CD14-positive monocyte (primary cell): ENCODE measurements around the gene KCNA10. TPM values are rescaled to one million over a fixed set of nuclear protein-coding genes. Genes with fewer than 3 reads are reported as not detected.

ENCODE experiments used
- DNase-seq, 3 donors: peaks; one replicate each; pipeline ENCODE4 v3.0.0-alpha.2; 2011 to 2022
- H2AFZ ChIP-seq: 2 replicates; pipeline ENCODE4 v1.6.0; 2012; ENCODE audit warnings: mild to moderate bottlenecking, low read depth, low read length, inconsistent platforms; ENCODE audit not compliant: insufficient read depth, poor library complexity, severe bottlenecking
- H3K27ac ChIP-seq, 2 donors: 1 replicate in 1 of 2; 2 replicates in 1 of 2; pipeline ENCODE4 v1.5.1; 2012 to 2013; ENCODE audit warnings: low read length in 2 of 2, control low read depth in 1 of 2, inconsistent platforms in 1 of 2, low read depth in 1 of 2, mild to moderate bottlenecking in 1 of 2
- H3K27me3 ChIP-seq, 2 donors: one replicate each; pipeline versions ENCODE4 v1.6.0 to v1.6.1; 2011 to 2013; ENCODE audit warnings: low read length in 2 of 2; ENCODE audit not compliant: control insufficient read depth in 2 of 2, insufficient read depth in 2 of 2
- H3K36me3 ChIP-seq, 2 donors: replicated peaks in 1 of 2; 1 replicate in 1 of 2; 2 replicates in 1 of 2; pipeline versions ENCODE4 v1.5.1 to v1.6.1; 2012 to 2013; ENCODE audit warnings: low read length in 2 of 2, control low read depth in 1 of 2, inconsistent platforms in 1 of 2, mild to moderate bottlenecking in 1 of 2; ENCODE audit not compliant: insufficient read depth in 2 of 2, control insufficient read depth in 1 of 2
- H3K4me1 ChIP-seq, 2 donors: 1 replicate in 1 of 2; 2 replicates in 1 of 2; pipeline versions ENCODE4 v1.5.1 to v1.6.1; 2012 to 2013; ENCODE audit warnings: low read length in 2 of 2, control low read depth in 1 of 2, inconsistent platforms in 1 of 2, mild to moderate bottlenecking in 1 of 2, moderate library complexity in 1 of 2; ENCODE audit not compliant: insufficient read depth in 2 of 2, control insufficient read depth in 1 of 2
- H3K4me2 ChIP-seq: replicated peaks from 2 replicates; pipeline ENCODE3; 2012; ENCODE audit warnings: low read length, moderate library complexity, mild to moderate bottlenecking; ENCODE audit not compliant: poor library complexity, severe bottlenecking; ENCODE audit errors: extremely low read depth
- H3K4me3 ChIP-seq, 3 experiments: fragments of 200-600 bp in 1 of 3; sonication (generic) in 1 of 3; replicated peaks in 1 of 3; 1 replicate in 2 of 3; 2 replicates in 1 of 3; pipeline ENCODE4 v1.5.1; 2011 to 2013; ENCODE audit warnings: low read length in 3 of 3, mild to moderate bottlenecking in 3 of 3, control low read depth in 2 of 3, low read depth in 2 of 3, inconsistent platforms in 1 of 3, moderate library complexity in 1 of 3
- H3K79me2 ChIP-seq: 2 replicates; pipeline ENCODE4 v1.6.0; 2012; ENCODE audit warnings: mild to moderate bottlenecking, control low read depth, inconsistent platforms, low read length, moderate library complexity; ENCODE audit not compliant: insufficient read depth
- H3K9ac ChIP-seq: 2 replicates; pipeline ENCODE4 v1.6.0; 2017; ENCODE audit warnings: low read length, mild to moderate bottlenecking; ENCODE audit not compliant: insufficient read depth, poor library complexity, severe bottlenecking
- H3K9me3 ChIP-seq, 2 donors: replicated peaks in 1 of 2; 1 replicate in 1 of 2; 2 replicates in 1 of 2; pipeline versions ENCODE4 v1.5.1 to v1.6.1; 2012 to 2013; ENCODE audit warnings: low read length in 2 of 2, control low read depth in 1 of 2; ENCODE audit not compliant: control insufficient read depth in 1 of 2, insufficient read depth in 1 of 2
- H4K20me1 ChIP-seq: 2 replicates; pipeline ENCODE4 v1.6.0; 2012; ENCODE audit warnings: mild to moderate bottlenecking, low read length, control low read depth, moderate library complexity; ENCODE audit not compliant: insufficient read depth
- H3K27ac Mint-ChIP-seq, 7 donors: one replicate each; pipeline ENCODE4 v1.8.0; 2020; ENCODE audit warnings: mild to moderate bottlenecking in 7 of 7, mixed read lengths in 7 of 7, moderate library complexity in 6 of 7, inconsistent platforms in 2 of 7
- H3K27me3 Mint-ChIP-seq, 3 donors: one replicate each; pipeline ENCODE4 v1.8.0; 2021 to 2022; ENCODE audit warnings: low read depth in 3 of 3, mild to moderate bottlenecking in 3 of 3, mixed read lengths in 3 of 3, moderate library complexity in 3 of 3, inconsistent platforms in 1 of 3
- H3K36me3 Mint-ChIP-seq, 2 donors: one replicate each; pipeline ENCODE4 v1.8.0; 2020; ENCODE audit warnings: mixed read lengths in 2 of 2, inconsistent platforms in 1 of 2, mild to moderate bottlenecking in 1 of 2
- H3K4me1 Mint-ChIP-seq: one replicate; pipeline ENCODE4 v1.8.0; 2020; ENCODE audit warnings: mild to moderate bottlenecking, mixed read lengths
- H3K4me3 Mint-ChIP-seq, 2 donors: one replicate each; pipeline ENCODE4 v1.8.0; 2020; ENCODE audit warnings: mild to moderate bottlenecking in 2 of 2, mixed read lengths in 2 of 2, moderate library complexity in 1 of 2
- H3K9me3 Mint-ChIP-seq, 7 donors: one replicate each; pipeline ENCODE4 v1.8.0; 2020 to 2022; ENCODE audit warnings: mixed read lengths in 7 of 7, mild to moderate bottlenecking in 6 of 7, moderate library complexity in 6 of 7, inconsistent platforms in 2 of 7
- WGBS: methylation state at CpG from one replicate; pipeline ENCODE4 v1.1.5; 2013; ENCODE audit warnings: missing lambda C conversion rate; ENCODE audit not compliant: insufficient coverage; 5-methylcytosine and 5-hydroxymethylcytosine counted together
- intact Hi-C, 2 donors: fragments of 100-400 bp; cut with micrococcal nuclease; formaldehyde crosslinking; loops; one replicate each; pipeline versions ENCODE4 v1.15.0 to v1.15.1; 2023
- polyA plus RNA-seq, 3 donors: library from polyadenylated mRNA; depleted of rRNA in 1 of 3; unstranded in 2 of 3; stranded (reverse) in 1 of 3; fragments of 300-500 nt in 2 of 3; fragments of >200 nt in 1 of 3; fragmentation: Illumina TruSeq in 2 of 3; gene quantifications; 1 replicate in 2 of 3; 2 replicates in 1 of 3; pipeline ENCODE4 v1.2.3, GENCODE V29; 2012 to 2021
- TF ChIP-seq, protein P1 (sequence below): fragments of 200-600 bp; IDR thresholded peaks from one replicate; pipeline ENCODE4 v1.8.0; 2022; ENCODE audit warnings: antibody characterized with exemption, mild to moderate bottlenecking

Gene KCNA10
- polyA plus RNA-seq, 3 donors = not detected

GRCh38 chr1:110538075-110538474 lies 19.1 kb upstream of the KCNA10 start:
- no peaks in the 10 kb centered on the region for H3K79me2 ChIP-seq
- H3K4me3 ChIP-seq = no peak overlapping the region
- H4K20me1 ChIP-seq = no peaks in the 10 kb centered on the region
- no peak overlapping the region for H2AFZ ChIP-seq
- WGBS = 86% methylated on average over 16 of the region's 16 CpGs
- Mint-ChIP-seq H3K4me3 (no peak overlapping the region), H3K27me3 (peaks cover 4 to 8% (median 6%) of the 10 kb centered on the region in 3 donors), H3K4me1 (no peaks in the 10 kb centered on the region), H3K27ac (no peak overlapping the region), H3K9me3 (no peaks in the 10 kb centered on the region), H3K36me3 (no peaks in the 10 kb centered on the region)
- H3K9ac ChIP-seq = no peak overlapping the region
- intact Hi-C loops = no loop called here
- no peaks in the 10 kb centered on the region for H3K36me3 ChIP-seq
- no peaks in the 10 kb centered on the region for H3K4me1 ChIP-seq
- no peak overlapping the region for H3K27ac ChIP-seq
- TF ChIP-seq, protein P1, sequence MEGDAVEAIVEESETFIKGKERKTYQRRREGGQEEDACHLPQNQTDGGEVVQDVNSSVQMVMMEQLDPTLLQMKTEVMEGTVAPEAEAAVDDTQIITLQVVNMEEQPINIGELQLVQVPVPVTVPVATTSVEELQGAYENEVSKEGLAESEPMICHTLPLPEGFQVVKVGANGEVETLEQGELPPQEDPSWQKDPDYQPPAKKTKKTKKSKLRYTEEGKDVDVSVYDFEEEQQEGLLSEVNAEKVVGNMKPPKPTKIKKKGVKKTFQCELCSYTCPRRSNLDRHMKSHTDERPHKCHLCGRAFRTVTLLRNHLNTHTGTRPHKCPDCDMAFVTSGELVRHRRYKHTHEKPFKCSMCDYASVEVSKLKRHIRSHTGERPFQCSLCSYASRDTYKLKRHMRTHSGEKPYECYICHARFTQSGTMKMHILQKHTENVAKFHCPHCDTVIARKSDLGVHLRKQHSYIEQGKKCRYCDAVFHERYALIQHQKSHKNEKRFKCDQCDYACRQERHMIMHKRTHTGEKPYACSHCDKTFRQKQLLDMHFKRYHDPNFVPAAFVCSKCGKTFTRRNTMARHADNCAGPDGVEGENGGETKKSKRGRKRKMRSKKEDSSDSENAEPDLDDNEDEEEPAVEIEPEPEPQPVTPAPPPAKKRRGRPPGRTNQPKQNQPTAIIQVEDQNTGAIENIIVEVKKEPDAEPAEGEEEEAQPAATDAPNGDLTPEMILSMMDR = no peak
- H3K4me2 ChIP-seq = no peak overlapping the region
- no peak for DNase-seq
- no peaks in the 10 kb centered on the region for H3K27me3 ChIP-seq
- H3K9me3 ChIP-seq = no peaks in the 10 kb centered on the region

GRCh38 chr1:110535985-110536384 lies 17.0 kb upstream of the KCNA10 start:
- intact Hi-C loops = no loop called here
- H3K36me3 Mint-ChIP-seq = no peaks in the 10 kb centered on the region
- no CpG with 5 or more reads among the region's 3 CpGs for WGBS

More at GRCh38 chr1:110535985-110536384, 17.0 kb upstream of the KCNA10 start:
- H4K20me1 ChIP-seq = no peaks in the 10 kb centered on the region
- H3K4me3 Mint-ChIP-seq = no peak overlapping the region
- H3K27me3 Mint-ChIP-seq = peaks cover 4 to 8% (median 6%) of the 10 kb centered on the region in 3 donors
- no peak overlapping the region for H3K27ac ChIP-seq
- no peaks in the 10 kb centered on the region for H3K36me3 ChIP-seq
- H2AFZ ChIP-seq = no peak overlapping the region
- H3K9me3 Mint-ChIP-seq = no peaks in the 10 kb centered on the region
- no peak for DNase-seq
- H3K4me3 ChIP-seq = no peak overlapping the region
- no peaks in the 10 kb centered on the region for H3K4me1 ChIP-seq
- H3K9ac ChIP-seq = no peak overlapping the region
- H3K27me3 ChIP-seq = no peaks in the 10 kb centered on the region
- H3K27ac Mint-ChIP-seq = no peak overlapping the region
- TF ChIP-seq, protein P1 = no peak
- H3K79me2 ChIP-seq = no peaks in the 10 kb centered on the region
- H3K9me3 ChIP-seq = no peaks in the 10 kb centered on the region
- H3K4me2 ChIP-seq = no peak overlapping the region
- H3K4me1 Mint-ChIP-seq = no peaks in the 10 kb centered on the region
